ENCODE results near the gene TBC1D9. TPM values are rescaled to one million over a fixed set of nuclear protein-coding genes. Genes with fewer than 3 reads are reported as not detected.

The TBC1D9 gene
- total and polyA plus RNA-seq, 2 donors (not counting 1 experiment from before 2014, with no cell fraction given): 48.9 to 235 TPM

GRCh38 chr4:140645196-140645595 lies 111.0 kb downstream of the TBC1D9 start:
- no peaks in the 10 kb centered on the region for H3K27me3 ChIP-seq (replicated peaks in 1 of 4; ENCODE audit: control extremely low read depth in 1 of 4, control insufficient read depth in 3 of 4, insufficient read depth in 4 of 4, low read length in 3 of 4)
- no peaks in the 10 kb centered on the region for H3K4me1 ChIP-seq (ENCODE audit: control insufficient read depth in 2 of 2, insufficient read depth in 2 of 2, low read length in 2 of 2)
- Mint-ChIP-seq H3K4me1 (no peaks in the 10 kb centered on the region), H3K27ac (peak overlapping the region; percentile 11), H3K4me3 (no peak overlapping the region), H3K27me3 (no peaks in the 10 kb centered on the region), H3K9me3 (ENCODE audit: insufficient read depth) (no peaks in the 10 kb centered on the region)
- H3K4me2 ChIP-seq (replicated peaks; ENCODE audit: low read depth, low read length, poor library complexity, severe bottlenecking): no peak overlapping the region
- WGBS (ENCODE audit: insufficient coverage): 95% methylated on average over 10 of the region's 11 CpGs
- ChIA-PET POLR2A (no interaction called here), CTCF (no interaction called here)
- peaks cover under 1% of the 10 kb centered on the region for H4K20me1 ChIP-seq (ENCODE audit: control insufficient read depth, insufficient read depth, low read length, poor library complexity, severe bottlenecking)
- H3K9me3 ChIP-seq (ENCODE audit: control extremely low read depth in 1 of 3, control insufficient read depth in 2 of 3, insufficient read depth in 1 of 3, low read length in 2 of 3): no peaks in the 10 kb centered on the region
- H3K27ac ChIP-seq (ENCODE audit: low read length in 2 of 2): no peak overlapping the region
- H3K36me3 ChIP-seq (replicated peaks in 1 of 2; ENCODE audit: control extremely low read depth in 1 of 2, control insufficient read depth in 1 of 2, extremely low read depth in 1 of 2, insufficient read depth in 2 of 2, low read length in 1 of 2): peaks cover 4 to 80% of the 10 kb centered on the region in 2 experiments
- H3K9ac ChIP-seq (ENCODE audit: low read length): no peak overlapping the region
- intact Hi-C loops (cut with micrococcal nuclease): no loop called here
- H3K79me2 ChIP-seq (ENCODE audit: control insufficient read depth, insufficient read depth, low read length): no peaks in the 10 kb centered on the region
- no peak for ATAC-seq (ENCODE audit: low read depth)
- no peak overlapping the region for H3K4me3 ChIP-seq (ENCODE audit: control extremely low read depth in 1 of 5, extremely low read depth in 1 of 5, insufficient read depth in 1 of 5, low read depth in 2 of 5, low read length in 4 of 5)
- DNase-seq: no peak
- TF ChIP-seq EZH2 (IDR thresholded peaks at IDR 0.05; ENCODE audit: borderline replicate concordance, insufficient read depth, low read depth, low read length, poor library complexity, severe bottlenecking): no peak
- no peak for TF ChIP-seq CTCF (IDR thresholded peaks at IDR 0.05)
- H2AFZ ChIP-seq (ENCODE audit: insufficient read depth, low read depth, low read length, poor library complexity, severe bottlenecking): no peak overlapping the region

- POLR2A ChIA-PET: no interaction called here
- no peak for DNase-seq
- 94% methylated on average over 25 of the region's 25 CpGs for WGBS (ENCODE audit: insufficient coverage)
- no peak overlapping the region for H3K9ac ChIP-seq (ENCODE audit: low read length)
- peaks cover 4 to 80% of the 10 kb centered on the region in 2 experiments for H3K36me3 ChIP-seq (replicated peaks in 1 of 2; ENCODE audit: control extremely low read depth in 1 of 2, control insufficient read depth in 1 of 2, extremely low read depth in 1 of 2, insufficient read depth in 2 of 2, low read length in 1 of 2)
- no peaks in the 10 kb centered on the region for H3K9me3 Mint-ChIP-seq (ENCODE audit: insufficient read depth)
- H3K4me1 Mint-ChIP-seq: no peaks in the 10 kb centered on the region
- no peaks in the 10 kb centered on the region for H3K4me1 ChIP-seq (ENCODE audit: control insufficient read depth in 2 of 2, insufficient read depth in 2 of 2, low read length in 2 of 2)
- CTCF ChIA-PET: interaction anchor here (0.6 kb wide), 1 partner anchor 112 kb away, joined by 7 read pairs; no protein-coding TSS in a partner anchor
- H3K4me3 Mint-ChIP-seq: no peak overlapping the region
- H3K79me2 ChIP-seq (ENCODE audit: control insufficient read depth, insufficient read depth, low read length): no peaks in the 10 kb centered on the region
- TF ChIP-seq EZH2 (IDR thresholded peaks at IDR 0.05; ENCODE audit: borderline replicate concordance, insufficient read depth, low read depth, low read length, poor library complexity, severe bottlenecking) (no peak), CTCF (IDR thresholded peaks at IDR 0.05) (no peak)
- H4K20me1 ChIP-seq (ENCODE audit: control insufficient read depth, insufficient read depth, low read length, poor library complexity, severe bottlenecking): peaks cover 6% of the 10 kb centered on the region
- no peak for ATAC-seq (ENCODE audit: low read depth)
- H2AFZ ChIP-seq (ENCODE audit: insufficient read depth, low read depth, low read length, poor library complexity, severe bottlenecking): no peak overlapping the region
- H3K9me3 ChIP-seq (ENCODE audit: control extremely low read depth in 1 of 3, control insufficient read depth in 2 of 3, insufficient read depth in 1 of 3, low read length in 2 of 3): no peaks in the 10 kb centered on the region
- H3K4me2 ChIP-seq (replicated peaks; ENCODE audit: low read depth, low read length, poor library complexity, severe bottlenecking): no peak overlapping the region
- no peaks in the 10 kb centered on the region for H3K27me3 Mint-ChIP-seq
- H3K4me3 ChIP-seq (ENCODE audit: control extremely low read depth in 1 of 5, extremely low read depth in 1 of 5, insufficient read depth in 1 of 5, low read depth in 2 of 5, low read length in 4 of 5): no peak overlapping the region
- no peak overlapping the region for H3K27ac ChIP-seq (ENCODE audit: low read length in 2 of 2)
- intact Hi-C loops (cut with micrococcal nuclease): no loop called here
- H3K27me3 ChIP-seq (replicated peaks in 1 of 4; ENCODE audit: control extremely low read depth in 1 of 4, control insufficient read depth in 3 of 4, insufficient read depth in 4 of 4, low read length in 3 of 4): no peaks in the 10 kb centered on the region
- peak overlapping the region; percentile 32 for H3K27ac Mint-ChIP-seq
Observed at GRCh38 chr4:140644470-140645185, 111.6 kb downstream of the TBC1D9 start.

All from B cell (primary cell).